PC-9 (cell line): ENCODE measurements around the gene XRCC4.

Experiments
- EZH2 ChIP-seq: fragments of 200-600 bp; sonication (generic); IDR thresholded peaks from 2 replicates; pipeline ENCODE4 v1.8.0; 2017; ENCODE audit warnings: antibody characterized with exemption, low read depth
- TF ChIP-seq, protein P1 (sequence below): fragments of 200-600 bp; sonication (generic); conservative IDR thresholded peaks from 2 replicates; pipeline ENCODE4 v1.6.1; 2017; ENCODE audit warnings: mixed run types, antibody characterized with exemption, mild to moderate bottlenecking, moderate library complexity

GRCh38 chr5:83095957-83096539, 18.7 kb downstream of the XRCC4 start:
- TF ChIP-seq, protein P1, sequence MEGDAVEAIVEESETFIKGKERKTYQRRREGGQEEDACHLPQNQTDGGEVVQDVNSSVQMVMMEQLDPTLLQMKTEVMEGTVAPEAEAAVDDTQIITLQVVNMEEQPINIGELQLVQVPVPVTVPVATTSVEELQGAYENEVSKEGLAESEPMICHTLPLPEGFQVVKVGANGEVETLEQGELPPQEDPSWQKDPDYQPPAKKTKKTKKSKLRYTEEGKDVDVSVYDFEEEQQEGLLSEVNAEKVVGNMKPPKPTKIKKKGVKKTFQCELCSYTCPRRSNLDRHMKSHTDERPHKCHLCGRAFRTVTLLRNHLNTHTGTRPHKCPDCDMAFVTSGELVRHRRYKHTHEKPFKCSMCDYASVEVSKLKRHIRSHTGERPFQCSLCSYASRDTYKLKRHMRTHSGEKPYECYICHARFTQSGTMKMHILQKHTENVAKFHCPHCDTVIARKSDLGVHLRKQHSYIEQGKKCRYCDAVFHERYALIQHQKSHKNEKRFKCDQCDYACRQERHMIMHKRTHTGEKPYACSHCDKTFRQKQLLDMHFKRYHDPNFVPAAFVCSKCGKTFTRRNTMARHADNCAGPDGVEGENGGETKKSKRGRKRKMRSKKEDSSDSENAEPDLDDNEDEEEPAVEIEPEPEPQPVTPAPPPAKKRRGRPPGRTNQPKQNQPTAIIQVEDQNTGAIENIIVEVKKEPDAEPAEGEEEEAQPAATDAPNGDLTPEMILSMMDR: no peak
- TF ChIP-seq EZH2: no peak
